SK-N-SH treated with all-trans-retinoic acid at 6 μM for 48 hours (cell line): ENCODE data around the gene ASF1A.

Experiments
- ARNTL ChIP-seq: fragments of 450-650 bp; formaldehyde crosslinking; IDR thresholded peaks from 2 replicates; pipeline ENCODE4 v1.5.0; 2020; ENCODE audit warnings: low read depth, mild to moderate bottlenecking, moderate library complexity, borderline replicate concordance
- GLIS3 ChIP-seq: fragments of 250-450 bp; sonication (Bioruptor Pico); IDR thresholded peaks from 2 replicates; pipeline ENCODE4 v1.5.0; 2020; ENCODE audit warnings: mild to moderate bottlenecking, moderate library complexity
- ISL1 ChIP-seq: fragments of 250-450 bp; sonication (Bioruptor Pico); IDR thresholded peaks from 2 replicates; pipeline ENCODE4 v2.1.2; 2022; ENCODE audit warnings: mild to moderate bottlenecking, moderate library complexity
- ZFP30 ChIP-seq: fragments of 450-650 bp; formaldehyde crosslinking; IDR thresholded peaks from 2 replicates; pipeline ENCODE4 v1.5.0; 2022; ENCODE audit warnings: mild to moderate bottlenecking, moderate library complexity
- ZNF70 ChIP-seq: fragments of 450-650 bp; formaldehyde crosslinking; IDR thresholded peaks from 2 replicates; pipeline ENCODE4 v1.5.0; 2020; ENCODE audit warnings: mild to moderate bottlenecking, moderate library complexity
- ZNF8 ChIP-seq: fragments of 450-650 bp; formaldehyde crosslinking; IDR thresholded peaks from 2 replicates; pipeline ENCODE4 v1.5.0; 2020; ENCODE audit warnings: mild to moderate bottlenecking, moderate library complexity
- TF ChIP-seq, protein P1 (sequence below): fragments of 250-450 bp; sonication (Bioruptor Pico); IDR thresholded peaks from 2 replicates; pipeline ENCODE4 v1.8.0; 2020; ENCODE audit warnings: mild to moderate bottlenecking, moderate library complexity, borderline replicate concordance
- TF ChIP-seq, protein P2 (sequence below): fragments of 250-450 bp; sonication (Bioruptor Pico); IDR thresholded peaks from 2 replicates; pipeline ENCODE4 v1.5.1; 2021; ENCODE audit warnings: mild to moderate bottlenecking, moderate library complexity
- TF ChIP-seq, protein P3 (sequence below): fragments of 250-450 bp; sonication (Bioruptor Pico); IDR thresholded peaks from 2 replicates; pipeline ENCODE4 v1.5.1; 2020; ENCODE audit warnings: low read depth, mild to moderate bottlenecking, moderate library complexity
- TF ChIP-seq, protein P4 (sequence below): fragments of 250-450 bp; sonication (Bioruptor Pico); IDR thresholded peaks from 2 replicates; pipeline ENCODE4 v1.8.0; 2021; ENCODE audit warnings: low read depth, mild to moderate bottlenecking, moderate library complexity, borderline replicate concordance

DNA sequence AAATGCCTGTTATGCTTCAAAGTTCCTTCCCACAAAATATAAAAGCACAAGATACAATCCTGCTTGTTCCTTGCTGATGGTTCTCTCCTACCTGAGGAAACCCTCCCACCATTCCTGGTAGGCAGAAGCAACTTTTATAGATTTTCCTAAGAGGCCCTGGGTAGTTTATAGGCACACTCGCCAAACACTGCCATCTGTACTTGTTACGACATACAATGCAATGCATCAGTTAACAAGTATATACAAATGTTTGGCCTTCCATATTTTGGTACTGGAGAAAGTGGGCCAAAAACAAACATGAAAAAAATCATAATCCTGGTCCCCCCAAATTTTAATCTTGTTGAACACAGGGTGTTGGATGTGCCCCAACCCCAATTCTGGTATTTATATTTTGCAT lies 24.4 kb downstream of the ASF1A start:
- TF ChIP-seq, protein P1, sequence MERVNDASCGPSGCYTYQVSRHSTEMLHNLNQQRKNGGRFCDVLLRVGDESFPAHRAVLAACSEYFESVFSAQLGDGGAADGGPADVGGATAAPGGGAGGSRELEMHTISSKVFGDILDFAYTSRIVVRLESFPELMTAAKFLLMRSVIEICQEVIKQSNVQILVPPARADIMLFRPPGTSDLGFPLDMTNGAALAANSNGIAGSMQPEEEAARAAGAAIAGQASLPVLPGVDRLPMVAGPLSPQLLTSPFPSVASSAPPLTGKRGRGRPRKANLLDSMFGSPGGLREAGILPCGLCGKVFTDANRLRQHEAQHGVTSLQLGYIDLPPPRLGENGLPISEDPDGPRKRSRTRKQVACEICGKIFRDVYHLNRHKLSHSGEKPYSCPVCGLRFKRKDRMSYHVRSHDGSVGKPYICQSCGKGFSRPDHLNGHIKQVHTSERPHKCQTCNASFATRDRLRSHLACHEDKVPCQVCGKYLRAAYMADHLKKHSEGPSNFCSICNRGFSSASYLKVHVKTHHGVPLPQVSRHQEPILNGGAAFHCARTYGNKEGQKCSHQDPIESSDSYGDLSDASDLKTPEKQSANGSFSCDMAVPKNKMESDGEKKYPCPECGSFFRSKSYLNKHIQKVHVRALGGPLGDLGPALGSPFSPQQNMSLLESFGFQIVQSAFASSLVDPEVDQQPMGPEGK, result no peak
- TF ChIP-seq, protein P2, sequence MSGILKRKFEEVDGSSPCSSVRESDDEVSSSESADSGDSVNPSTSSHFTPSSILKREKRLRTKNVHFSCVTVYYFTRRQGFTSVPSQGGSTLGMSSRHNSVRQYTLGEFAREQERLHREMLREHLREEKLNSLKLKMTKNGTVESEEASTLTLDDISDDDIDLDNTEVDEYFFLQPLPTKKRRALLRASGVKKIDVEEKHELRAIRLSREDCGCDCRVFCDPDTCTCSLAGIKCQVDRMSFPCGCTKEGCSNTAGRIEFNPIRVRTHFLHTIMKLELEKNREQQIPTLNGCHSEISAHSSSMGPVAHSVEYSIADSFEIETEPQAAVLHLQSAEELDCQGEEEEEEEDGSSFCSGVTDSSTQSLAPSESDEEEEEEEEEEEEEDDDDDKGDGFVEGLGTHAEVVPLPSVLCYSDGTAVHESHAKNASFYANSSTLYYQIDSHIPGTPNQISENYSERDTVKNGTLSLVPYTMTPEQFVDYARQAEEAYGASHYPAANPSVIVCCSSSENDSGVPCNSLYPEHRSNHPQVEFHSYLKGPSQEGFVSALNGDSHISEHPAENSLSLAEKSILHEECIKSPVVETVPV (CRISPR knock-in tag), result no peak
- TF ChIP-seq ISL1, result no peak
- TF ChIP-seq ARNTL, result no peak
- TF ChIP-seq ZNF8 (CRISPR knock-in tag), result no peak
- TF ChIP-seq, protein P3, sequence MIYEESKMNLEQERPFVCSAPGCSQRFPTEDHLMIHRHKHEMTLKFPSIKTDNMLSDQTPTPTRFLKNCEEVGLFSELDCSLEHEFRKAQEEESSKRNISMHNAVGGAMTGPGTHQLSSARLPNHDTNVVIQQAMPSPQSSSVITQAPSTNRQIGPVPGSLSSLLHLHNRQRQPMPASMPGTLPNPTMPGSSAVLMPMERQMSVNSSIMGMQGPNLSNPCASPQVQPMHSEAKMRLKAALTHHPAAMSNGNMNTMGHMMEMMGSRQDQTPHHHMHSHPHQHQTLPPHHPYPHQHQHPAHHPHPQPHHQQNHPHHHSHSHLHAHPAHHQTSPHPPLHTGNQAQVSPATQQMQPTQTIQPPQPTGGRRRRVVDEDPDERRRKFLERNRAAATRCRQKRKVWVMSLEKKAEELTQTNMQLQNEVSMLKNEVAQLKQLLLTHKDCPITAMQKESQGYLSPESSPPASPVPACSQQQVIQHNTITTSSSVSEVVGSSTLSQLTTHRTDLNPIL (CRISPR knock-in tag), result no peak
- TF ChIP-seq, protein P4, sequence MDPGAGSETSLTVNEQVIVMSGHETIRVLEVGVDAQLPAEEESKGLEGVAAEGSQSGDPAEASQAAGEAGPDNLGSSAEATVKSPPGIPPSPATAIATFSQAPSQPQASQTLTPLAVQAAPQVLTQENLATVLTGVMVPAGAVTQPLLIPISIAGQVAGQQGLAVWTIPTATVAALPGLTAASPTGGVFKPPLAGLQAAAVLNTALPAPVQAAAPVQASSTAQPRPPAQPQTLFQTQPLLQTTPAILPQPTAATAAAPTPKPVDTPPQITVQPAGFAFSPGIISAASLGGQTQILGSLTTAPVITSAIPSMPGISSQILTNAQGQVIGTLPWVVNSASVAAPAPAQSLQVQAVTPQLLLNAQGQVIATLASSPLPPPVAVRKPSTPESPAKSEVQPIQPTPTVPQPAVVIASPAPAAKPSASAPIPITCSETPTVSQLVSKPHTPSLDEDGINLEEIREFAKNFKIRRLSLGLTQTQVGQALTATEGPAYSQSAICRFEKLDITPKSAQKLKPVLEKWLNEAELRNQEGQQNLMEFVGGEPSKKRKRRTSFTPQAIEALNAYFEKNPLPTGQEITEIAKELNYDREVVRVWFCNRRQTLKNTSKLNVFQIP (CRISPR knock-in tag), result no peak
- TF ChIP-seq ZFP30 (CRISPR knock-in tag), result no peak
- TF ChIP-seq ZNF70 (CRISPR knock-in tag), result no peak
- no peak for TF ChIP-seq GLIS3
